Stimulated activated CD4-positive, alpha-beta T cell treated with anti-CD3 and anti-CD28 coated beads, Interleukin-1b, Interleukin-23, amount 100 ng/mL, for 1 hour (primary cell): ENCODE measurements around the gene PKIG.
"Not testable (repeated sequence)": the region's sequence is repeated elsewhere in the genome, so short reads cannot be mapped to it uniquely, and the experiment has no call there.

Source experiments
- DNase-seq, 2 donors: peaks; one replicate each; pipeline ENCODE4 v3.0.0-alpha.2; 2020; ENCODE audit warnings: low read depth in 2 of 2

PKIG gene

DNA sequence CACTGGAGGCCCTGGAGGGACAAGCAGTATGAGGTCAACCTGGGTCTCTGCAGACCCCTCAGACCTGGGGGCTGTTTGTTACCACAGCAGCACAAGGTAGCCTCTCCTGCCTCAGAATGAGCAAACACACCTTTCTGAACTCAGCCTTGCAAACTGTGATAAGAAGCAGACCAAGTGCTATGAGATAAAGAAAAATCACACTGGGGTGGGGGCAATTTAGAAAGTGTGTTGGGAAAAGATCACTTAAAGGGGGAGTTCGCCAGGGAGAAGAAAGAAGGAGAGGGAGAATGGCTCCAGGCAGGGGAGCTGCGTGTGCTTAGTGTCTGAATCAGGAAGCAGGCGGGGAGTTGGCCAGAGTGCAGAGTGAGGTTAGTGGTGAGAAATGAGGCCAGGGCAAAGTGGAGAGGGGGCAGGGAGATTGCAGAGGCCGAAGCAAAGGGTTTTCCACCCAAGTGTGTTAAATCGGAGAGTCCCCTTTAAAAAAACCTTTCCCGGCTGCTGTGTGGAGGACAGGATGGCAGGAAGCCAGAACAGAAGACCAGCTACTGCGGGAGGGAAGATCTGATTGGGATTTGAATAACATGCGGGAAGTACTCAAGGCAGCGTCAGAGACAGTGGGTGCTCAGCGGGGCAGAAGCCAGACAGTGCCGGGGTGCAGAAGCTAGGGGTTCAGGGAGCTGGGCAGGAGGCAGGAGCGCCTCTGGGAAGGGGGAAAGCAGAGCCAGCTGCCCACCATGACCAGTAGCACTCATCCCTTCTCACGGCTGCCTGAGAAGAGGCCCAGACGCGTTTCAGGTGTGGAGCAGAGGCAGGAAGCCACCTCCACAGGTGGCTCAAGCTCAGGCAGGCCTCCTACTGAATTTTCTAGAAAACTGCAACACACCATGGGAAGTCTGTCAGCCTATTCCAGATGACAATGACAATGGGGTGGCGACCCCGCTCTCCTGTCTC, 60.1 kb downstream of the PKIG start:
- no peak for DNase-seq

DNA sequence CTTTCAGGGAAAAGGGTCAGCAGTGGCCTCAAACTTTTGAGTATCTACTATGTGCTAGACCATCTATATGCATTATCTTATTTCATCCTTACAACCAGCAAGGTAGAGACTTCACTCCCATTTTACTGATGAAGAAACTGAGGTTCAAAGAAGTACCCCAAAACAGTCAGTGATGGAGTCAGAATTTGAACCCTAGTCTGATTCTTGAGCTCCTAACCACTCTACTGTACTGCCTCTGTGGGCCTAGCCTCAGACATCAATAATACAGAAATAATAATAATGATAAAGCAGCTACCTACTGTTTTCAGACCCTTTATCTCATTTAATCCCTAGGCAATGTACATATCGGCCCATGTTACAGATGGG, 60.8 kb downstream of the PKIG start:
- DNase-seq, result no peak

DNA sequence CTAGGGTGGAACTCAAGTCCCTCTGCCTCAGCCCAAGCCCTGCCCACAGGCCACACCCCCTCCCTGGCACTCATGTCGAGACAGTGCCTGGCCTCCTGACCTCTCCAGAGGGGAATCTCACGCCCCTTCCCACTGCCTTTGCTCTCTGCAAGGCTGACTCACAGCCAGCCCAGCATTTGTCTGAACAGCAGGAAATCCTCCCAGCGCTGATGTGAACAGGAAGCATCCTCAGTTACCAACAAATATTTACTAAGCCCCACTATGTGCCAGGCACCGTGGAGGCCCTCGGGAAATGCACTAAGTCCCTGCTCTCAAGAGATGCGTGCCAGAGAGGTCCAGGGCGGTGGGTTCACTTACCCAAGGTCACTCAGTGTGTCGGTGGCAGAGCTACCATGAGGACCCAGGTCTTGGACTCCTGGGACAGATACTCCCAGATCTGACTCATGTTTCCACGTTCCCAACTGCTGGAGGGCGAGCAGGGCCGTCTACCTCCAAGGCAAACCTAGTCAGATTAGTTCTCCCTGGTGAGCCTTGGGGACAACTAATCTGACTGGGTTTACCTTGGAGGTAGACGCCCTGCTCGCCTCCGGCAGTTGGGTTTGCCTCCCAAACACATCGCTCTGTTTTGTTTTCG, 61.3 kb downstream of the PKIG start:
- DNase-seq, result no peak

DNA sequence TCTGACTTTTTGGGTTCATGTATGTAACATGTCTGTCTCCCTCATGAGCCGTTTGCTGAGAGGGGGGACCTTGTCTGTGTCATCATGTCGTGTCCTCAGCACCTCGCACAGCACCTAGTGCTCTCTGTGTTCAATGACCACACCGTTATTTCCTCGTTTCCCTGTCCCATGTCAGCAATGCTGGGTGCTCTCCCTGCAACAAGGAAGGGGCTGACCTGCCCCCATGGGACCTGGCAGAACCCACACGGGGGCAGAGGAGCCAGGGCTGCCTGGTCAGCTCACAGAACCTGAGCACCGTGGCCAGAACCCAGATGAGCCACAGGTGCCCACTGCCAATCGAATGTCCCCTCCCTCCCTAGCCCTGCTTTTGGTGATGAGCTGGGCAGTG, 61.8 kb downstream of the PKIG start:
- no peak for DNase-seq

DNA sequence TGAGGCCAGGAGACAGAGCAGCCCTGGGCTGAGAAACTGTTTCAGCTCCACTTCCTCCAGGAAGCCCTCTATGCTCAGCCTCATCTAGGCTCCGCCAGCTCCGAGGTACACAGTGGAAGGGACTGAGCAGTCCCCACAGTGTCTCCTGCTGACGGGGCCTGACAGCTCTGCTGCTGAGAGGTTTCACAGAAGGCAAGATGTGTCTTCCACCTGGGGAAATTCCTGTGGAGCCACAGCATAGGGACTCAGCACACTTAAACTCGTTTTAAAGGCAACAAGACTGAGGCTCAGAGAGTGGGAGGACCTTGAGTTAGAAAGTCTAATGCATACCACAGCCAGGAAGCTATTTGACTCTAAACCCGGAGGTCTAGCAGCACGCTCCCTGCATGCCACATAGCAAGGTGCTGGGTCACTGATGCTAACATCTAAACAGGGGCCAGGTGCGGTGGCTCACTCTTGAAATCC, 62.3 kb downstream of the PKIG start:
- no peak for DNase-seq

DNA sequence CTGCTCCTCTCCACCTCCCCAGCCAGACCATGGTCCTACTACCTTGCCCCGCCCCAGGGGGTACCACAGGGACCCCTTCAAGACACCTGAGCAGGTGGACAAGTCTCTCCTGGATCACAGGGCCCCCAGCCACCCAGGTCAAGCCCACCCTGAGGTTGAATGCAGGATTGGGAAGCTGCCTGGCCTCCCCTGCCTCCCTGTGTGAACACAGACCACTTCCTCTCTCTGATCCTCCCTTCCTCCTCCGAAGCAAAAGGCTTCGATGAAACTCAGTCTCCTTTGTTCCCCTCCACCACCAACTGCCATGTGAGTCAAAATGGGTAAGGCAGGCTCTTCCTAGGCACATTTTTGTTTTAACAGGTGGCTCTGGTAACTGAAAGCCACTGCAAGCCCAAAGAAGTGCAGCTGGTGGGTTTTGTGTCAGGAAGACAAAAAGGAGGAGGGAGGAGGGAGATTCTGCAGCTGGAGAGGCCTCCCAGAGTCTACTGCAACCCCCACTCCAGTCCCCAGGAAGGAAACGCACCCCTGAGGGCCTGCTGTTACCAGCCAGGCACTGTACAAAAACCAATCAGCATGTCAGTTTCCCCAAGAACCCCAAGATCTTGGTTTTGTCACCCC, 63.8 kb downstream of the PKIG start:
- no peak for DNase-seq

DNA sequence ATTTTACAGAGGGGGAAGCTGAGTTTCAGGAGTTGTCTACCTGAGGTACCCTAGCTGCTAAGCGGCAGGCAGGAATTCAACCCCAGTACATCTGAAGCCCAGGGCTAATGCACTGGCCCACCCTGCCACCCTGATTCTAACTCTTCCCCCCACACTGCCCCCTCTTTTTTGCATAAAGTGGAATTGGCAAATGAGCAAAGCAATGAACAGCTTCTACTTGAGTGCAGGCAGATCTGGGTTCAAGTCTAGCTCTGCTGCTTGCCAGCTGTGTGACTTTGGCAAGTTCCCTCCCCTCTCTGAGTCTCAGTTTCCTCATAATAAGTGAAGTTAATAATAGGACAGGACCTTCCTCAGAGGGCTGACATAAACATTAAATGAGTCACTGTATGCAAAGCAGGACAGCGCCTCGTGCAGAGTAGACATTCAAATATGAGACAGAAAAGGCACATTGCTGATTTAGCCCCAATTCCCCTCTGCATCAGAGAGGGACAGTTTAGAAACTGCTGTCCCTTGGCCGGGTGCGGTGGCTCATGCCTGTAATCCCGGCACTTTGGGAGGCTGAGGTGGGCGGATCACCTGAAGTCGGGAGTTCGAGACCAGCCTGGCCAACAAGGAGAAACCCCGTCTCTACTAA, 64.4 kb downstream of the PKIG start:
- DNase-seq, result no peak

DNA sequence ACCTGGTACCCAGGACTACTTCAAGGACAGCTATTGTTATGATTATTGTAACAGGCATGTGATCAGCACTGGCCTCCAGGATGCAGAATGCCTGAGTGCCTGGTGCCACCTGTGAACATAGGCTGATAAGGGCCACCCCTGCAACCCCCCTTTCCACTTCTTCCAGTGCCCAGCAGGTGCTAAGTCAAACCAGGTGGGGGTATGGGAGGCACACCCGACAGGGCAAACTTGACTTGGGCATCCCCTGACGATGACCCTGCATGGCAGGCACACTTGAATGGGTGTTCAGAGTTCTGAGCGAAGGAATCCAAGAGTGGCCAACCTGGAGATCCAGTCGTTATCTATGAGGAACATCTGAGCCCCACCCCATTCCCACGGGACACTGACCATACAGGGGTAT, 65.7 kb downstream of the PKIG start:
- DNase-seq, result no peak

DNA sequence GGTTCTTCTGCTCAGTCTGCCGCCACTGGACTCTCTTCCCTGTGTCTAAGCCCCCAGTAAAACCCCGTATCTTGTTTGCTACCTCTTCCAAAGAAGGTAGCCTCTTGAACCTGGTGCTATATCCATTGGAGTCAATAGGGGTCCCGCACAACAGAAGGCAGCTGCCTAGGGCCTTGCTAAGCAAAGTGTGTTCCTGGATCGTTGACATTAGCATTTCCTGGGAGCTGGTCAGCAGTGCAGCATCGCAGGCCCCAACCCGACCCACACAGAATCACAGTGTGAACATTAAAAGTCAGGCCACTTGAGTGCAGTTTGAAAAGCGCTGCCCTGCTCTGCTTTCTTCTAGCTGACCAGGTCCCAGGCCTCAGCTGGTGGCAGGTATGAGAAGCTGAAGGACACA, 66.2 kb downstream of the PKIG start:
- no peak for DNase-seq

DNA sequence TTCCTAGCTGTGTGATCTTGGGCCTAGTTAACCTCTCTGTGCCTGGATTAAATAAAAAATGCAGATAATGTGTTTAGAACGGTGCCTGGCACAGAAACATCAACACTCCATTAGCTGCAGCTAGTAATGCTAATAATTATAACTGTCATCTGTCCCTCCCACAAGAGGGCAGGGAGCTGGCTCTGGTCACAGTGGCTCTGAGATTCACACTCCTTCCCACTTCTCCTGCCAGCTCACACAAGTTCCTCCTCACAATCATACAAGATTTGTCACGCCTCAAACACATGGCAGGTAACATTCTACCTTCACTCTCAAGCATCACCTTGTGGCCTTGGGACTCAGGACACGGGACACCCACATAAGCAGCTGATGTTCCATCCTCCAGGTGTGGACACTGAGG, 66.7 kb downstream of the PKIG start:
- no peak for DNase-seq

DNA sequence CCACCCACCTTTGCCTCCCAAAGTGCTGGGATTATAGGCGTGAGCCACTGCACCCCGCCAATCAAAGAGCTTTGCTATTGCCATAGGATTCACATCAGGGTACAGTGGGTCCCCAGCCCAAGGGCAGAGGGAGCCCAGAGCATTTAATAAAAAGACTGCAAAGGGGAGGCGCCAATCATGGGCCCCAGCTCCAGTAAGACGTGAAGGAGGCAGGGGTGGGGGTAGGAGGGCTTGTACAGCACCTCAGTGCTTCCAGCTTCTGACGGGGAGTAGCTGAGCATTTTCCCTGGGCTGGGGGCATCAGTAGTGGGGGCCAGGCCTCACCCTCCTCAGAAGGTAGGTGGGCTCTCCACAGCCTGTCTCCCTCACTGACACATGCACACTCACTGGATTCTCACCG, 67.6 kb downstream of the PKIG start:
- DNase-seq, result no peak

DNA sequence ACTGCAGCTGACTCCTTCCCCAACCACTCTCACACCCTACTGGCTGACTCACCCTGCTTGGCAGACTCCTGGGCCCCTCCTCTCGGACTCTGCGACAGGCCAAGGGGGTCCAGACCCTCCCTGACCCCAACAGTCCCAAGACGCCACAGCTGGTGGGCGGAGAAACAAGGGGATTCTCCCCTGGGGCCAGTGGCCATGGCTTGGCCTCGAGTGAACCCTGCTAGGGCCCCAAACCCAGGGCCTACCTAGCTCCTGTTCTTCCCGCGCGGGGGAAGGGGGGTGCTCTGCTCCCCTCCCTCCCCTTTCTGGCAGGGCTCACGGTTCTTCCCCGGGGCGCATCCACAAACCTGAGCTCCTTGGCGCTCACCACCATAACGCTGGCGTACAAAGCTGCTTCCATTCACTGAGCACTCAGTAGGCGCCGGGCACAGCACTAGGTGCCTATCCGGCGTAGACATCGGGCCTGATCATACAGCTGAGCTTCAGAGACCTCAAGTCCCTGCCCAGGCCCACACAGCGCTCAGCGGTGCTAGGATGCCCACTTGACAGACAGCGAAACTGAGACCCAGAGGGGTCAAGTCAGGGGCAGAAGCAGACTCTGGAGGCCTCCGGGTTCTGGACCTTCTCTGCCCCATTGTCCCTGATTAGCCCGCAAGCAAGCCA, 68.5 kb downstream of the PKIG start:
- no peak for DNase-seq

DNA sequence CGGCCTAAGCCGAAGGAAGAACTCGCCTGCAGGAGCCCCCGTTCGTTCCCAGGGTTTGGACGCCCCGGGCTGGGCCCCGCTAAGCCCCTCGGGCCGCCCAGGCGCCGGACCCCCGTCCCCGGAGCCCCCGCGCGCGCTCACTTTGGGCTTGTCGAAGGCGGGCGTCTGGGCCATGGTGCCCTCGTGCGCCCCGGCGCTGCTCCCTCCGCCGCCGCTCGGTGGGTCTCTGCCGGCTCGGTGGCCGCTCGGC, 69.0 kb downstream of the PKIG start:
- DNase-seq, result no peak

DNA sequence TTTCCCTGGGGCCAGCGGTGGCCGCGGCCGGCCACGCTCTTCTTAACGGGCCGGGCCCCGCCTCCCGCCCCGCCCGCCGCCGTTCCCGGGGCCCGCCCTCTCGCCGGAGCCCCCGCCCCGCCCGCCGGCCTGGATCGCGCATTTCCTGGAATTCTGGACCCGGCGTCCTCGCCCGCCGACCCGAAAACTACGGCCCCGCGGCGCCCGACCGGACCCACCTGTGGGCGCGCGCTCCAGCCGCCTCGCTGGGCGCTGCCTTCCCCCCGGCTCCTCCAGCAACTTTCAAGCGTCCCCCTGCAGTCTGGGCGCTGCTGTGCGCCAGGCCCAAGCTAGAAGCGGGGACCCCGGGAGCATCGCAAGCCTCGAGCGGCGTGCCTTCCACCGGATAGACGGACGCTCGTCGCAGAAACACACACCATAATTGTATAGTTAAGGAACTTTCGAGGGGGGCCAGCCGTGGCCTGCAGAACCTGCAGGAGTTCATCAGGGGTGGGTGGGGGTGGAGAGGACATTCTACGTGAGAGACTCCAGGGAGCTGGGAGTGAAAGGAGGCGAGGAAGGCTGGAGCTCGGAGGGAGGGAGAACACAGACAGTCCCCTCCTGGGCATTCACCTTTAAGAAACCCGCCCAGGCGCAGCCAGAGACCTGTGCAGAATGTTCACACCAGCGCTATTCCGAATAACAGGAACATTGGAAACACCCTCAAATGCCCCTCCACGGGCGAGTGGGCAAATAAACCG, 69.5 kb downstream of the PKIG start, which contains the start of gene ADA:
ADA (minus strand) TSS at position 16 of the 740 bp plus-strand sequence. CDS start 92 bp downstream, outside the sequence.
- DNase-seq, result no peak

DNA sequence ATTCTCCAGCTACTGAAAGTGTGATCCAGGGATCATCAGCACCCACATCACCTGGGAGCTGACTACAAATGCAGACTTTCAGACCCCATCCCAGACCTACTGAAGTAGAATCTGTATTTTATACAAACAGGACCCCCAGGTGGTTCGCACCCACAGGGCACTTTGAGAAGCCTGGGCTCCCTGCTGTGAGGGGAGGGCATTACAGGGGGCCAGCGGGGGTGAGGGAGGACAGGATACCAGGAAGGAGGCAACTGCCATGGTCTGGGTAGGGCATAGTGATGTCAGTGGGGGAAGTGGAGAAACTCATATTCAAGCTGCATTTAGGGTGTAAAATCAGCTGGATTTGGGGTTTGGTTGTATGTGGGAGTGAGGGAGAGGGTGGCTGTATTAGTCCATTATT, 71.2 kb downstream of the PKIG start:
- DNase-seq, result no peak

DNA sequence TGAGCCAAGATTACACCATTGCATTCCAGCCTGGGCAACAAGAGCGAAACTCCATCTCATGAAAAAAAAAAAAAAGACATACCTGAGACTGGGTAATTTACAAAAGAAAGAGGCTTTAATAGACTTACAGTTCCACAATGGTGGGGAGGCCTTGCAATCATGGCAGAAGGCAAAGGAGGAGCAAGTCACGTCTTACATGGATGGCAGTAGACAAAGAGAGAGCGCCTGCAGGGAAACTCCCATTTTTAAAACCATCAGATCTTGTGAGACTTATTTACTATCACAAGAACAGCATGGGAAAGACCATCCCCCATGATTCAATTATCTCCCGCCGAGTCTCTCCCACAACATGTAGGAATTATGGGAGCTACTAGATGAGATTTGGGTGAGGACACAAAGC, 71.8 kb downstream of the PKIG start:
- not testable (repeated sequence) for DNase-seq

DNA sequence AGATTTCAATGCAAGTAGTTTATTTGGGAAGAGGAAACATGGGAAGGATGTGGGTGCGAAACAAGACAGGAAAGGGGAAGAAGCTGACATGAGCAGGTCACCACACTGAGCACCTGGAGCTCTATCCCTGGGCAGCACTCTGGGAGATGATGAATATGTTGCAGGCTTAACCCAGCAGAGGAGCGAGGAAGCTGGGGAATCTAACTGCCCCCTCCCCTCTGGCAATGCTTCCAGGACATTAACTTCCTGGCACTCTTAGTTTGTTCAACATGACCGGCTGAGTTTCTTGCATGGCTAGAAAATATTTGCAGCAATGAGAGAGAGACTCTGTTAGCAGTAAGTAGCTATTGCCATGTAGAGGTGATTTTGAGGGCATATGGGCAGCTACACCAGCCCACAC, 74.1 kb downstream of the PKIG start:
- no peak for DNase-seq

DNA sequence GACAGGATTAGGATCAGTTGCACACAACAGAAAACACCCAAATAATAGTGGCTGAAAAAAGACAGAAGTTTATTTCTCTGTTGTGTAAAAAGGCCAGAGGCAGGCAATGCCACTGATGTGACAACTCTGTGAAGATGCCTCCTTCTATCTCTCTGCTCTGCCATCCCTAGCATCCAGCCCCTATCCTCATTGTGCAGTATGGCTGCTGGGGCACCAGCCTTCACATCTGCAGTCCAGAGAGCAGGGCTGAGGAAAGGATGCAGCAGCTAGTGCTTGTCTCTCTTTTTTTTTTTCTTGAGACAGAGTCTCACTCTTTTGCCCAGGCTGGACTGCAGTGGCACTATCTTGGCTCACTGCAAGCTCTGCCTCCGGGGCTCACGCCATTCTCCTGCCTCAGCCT, 75.5 kb downstream of the PKIG start:
- no peak for DNase-seq

DNA sequence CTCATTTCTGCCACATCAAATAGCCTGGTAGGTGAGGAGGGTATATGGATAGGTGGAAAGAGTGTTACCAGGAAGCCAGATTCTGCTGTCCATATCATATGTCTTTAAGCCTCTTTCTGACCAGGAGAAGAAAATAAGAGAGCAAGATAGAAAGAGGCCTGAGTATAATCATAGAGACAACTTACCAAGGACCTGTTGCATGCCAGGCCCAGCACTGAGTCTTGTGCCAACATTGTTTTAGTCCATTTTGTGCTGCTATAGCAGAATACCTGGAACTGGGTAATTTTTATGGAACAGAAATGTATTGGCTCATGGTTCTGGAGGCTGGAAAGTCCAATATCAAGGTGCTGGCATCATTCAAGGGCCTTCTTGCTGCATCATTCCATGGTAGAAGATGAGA, 76.4 kb downstream of the PKIG start:
- DNase-seq, result no peak

DNA sequence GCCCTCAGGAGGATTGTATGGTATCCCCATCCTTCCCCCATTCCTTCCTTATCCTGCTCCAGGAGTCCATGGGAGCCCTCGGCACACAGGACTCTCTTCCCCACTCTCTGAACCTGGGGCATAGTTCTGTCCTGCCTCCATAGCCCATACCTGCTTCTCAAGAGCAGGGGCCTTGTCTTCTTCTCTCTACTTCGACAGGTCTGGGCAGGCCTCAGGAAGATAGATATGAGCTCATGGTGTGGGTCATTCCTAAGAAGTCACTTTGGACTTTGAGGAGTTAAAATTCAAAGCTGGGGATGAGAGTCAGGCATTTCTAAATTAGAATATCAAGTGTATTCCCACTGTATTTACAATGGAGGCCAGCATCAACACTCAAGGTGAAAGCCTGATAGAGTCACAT, 77.6 kb downstream of the PKIG start:
- DNase-seq, result no peak

DNA sequence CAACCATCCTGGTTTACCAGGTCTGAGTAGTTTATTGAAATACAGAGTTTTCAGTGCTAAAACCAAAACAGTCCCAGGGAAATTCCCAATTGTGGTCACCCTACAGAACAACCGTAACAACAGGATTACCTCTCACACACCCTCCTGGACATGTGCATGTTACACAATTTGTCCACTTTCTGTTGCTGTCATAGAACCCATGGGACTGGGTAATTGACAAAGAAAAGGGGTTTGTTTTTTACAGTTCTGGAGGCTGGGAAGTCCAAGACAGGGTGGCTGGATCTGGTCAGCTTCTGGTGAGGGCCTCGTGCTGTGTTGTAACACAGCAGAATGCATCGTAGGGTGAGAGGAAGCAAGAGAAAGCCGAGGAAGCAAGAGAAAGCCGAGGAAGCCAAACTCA, 78.2 kb downstream of the PKIG start:
- no peak for DNase-seq
